ENCODE data around the gene ATF7IP2. TPM values are rescaled to one million over a fixed set of nuclear protein-coding genes. Genes with fewer than 3 reads are reported as not detected.
A peak's percentile ranks its signal among the peaks of the same experiment; 100 is the strongest.

The ATF7IP2 gene
- total RNA-seq, 1 donor from 2014 or later: 16.0 TPM

DNA sequence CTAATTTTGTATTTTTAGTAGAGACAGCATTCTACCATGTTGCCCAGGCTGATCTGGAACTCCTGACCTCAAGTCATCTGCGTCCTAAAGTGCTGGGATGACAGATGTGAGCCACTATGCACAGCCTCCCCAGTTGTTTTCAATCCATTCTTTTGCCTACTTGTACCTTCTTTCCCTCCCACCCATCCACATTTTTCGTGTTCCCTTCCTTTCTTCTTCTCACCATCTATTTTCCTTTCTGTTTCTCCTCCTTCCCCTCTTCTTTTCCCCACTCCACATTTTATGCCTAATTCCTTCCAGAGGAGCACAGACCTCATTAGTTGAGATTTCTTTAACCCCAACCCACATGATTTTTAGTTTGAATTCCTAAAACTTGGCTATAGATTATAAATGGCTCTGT is 94.3 kb downstream of the ATF7IP2 start:
- ATAC-seq (no peak), DNase-seq (no peak)
- H3K36me3 ChIP-seq: peaks cover 29% of the 10 kb centered on the region
- TF ChIP-seq, protein P1, sequence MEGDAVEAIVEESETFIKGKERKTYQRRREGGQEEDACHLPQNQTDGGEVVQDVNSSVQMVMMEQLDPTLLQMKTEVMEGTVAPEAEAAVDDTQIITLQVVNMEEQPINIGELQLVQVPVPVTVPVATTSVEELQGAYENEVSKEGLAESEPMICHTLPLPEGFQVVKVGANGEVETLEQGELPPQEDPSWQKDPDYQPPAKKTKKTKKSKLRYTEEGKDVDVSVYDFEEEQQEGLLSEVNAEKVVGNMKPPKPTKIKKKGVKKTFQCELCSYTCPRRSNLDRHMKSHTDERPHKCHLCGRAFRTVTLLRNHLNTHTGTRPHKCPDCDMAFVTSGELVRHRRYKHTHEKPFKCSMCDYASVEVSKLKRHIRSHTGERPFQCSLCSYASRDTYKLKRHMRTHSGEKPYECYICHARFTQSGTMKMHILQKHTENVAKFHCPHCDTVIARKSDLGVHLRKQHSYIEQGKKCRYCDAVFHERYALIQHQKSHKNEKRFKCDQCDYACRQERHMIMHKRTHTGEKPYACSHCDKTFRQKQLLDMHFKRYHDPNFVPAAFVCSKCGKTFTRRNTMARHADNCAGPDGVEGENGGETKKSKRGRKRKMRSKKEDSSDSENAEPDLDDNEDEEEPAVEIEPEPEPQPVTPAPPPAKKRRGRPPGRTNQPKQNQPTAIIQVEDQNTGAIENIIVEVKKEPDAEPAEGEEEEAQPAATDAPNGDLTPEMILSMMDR (IDR thresholded peaks at IDR 0.05): no peak
- H3K9me3 ChIP-seq: no peaks in the 10 kb centered on the region
- H3K27me3 ChIP-seq (ENCODE audit: low read depth): no peaks in the 10 kb centered on the region
- no peaks in the 10 kb centered on the region for H3K4me1 ChIP-seq
- intact Hi-C loops (cut with DNase I): no loop called here
- no peak overlapping the region for H3K4me3 ChIP-seq
- H3K27ac ChIP-seq: no peak overlapping the region

DNA sequence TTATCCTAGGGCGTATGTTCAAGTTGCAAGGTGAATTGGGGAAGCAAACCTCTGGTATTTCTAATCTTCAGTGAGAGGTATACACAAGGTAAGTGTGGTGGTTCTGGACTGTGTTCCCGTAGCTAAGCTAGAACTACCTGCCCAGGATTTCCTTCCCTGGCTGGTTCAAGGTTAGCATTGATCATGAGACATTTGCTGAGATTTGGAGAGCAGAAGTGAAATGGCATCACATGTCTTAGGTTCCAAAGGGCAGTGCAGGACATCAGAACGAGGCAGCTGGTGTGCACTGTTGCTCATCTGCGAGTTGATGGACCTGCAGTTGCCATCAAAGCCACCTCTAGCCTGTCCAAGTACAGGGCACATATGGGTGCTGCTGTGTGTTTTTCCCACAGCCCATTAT is 99.3 kb downstream of the ATF7IP2 start:
- H3K27me3 ChIP-seq (ENCODE audit: low read depth): no peaks in the 10 kb centered on the region
- H3K36me3 ChIP-seq: peaks cover 33% of the 10 kb centered on the region

DNA sequence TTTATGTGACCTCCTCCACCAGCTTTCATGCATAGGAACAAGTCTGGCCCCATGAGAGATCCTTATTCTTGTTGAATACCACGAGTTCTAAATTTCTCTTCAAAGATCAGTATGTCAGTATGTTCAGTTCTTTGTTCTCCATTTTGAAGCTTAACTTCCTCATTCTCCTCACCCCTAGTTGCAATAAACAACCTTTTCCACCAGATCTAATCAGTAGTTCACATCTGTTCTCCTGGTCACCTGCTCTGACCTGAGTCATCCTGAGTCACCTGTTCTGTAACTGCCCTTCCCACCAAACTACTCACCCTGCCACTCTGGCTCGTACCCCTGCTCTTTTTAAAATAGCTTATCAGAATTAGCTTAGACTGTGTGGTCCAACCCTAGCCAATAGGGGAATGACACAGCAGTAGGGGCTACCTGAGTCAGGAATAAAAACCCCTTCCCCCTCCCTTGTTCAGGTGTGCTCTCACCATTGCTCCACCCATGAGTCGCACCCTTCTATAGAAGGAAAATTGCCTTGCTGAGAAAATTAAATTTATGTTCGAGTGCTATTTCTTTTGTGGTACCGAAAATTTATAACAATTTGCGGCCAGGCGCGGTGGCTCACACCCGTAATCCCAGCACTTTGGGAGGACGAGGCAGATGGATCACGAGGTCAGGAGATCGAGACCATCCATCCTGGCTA is 100.0 kb downstream of the ATF7IP2 start:
- Histone ChIP-seq H3K9me3 (no peaks in the 10 kb centered on the region), H3K27me3 (ENCODE audit: low read depth) (no peaks in the 10 kb centered on the region), H3K36me3 (peaks cover 33% of the 10 kb centered on the region), H3K4me3 (no peak overlapping the region), H3K4me1 (no peaks in the 10 kb centered on the region), H3K27ac (no peak overlapping the region)
- ATAC-seq (peak in 1 of 2 donors; percentile 15), DNase-seq (no peak)
- intact Hi-C loops (cut with DNase I): no loop called here
- TF ChIP-seq, protein P1 (IDR thresholded peaks at IDR 0.05): no peak

More for the DNA sequence above, 99.3 kb downstream of the ATF7IP2 start:
- no peak overlapping the region for H3K4me3 ChIP-seq
- DNase-seq: no peak
- no peaks in the 10 kb centered on the region for H3K4me1 ChIP-seq
- H3K27ac ChIP-seq: no peak overlapping the region
- H3K9me3 ChIP-seq: no peaks in the 10 kb centered on the region
- TF ChIP-seq, protein P1 (IDR thresholded peaks at IDR 0.05): no peak
- no peak for ATAC-seq
- intact Hi-C loops (cut with DNase I): no loop called here

DNA sequence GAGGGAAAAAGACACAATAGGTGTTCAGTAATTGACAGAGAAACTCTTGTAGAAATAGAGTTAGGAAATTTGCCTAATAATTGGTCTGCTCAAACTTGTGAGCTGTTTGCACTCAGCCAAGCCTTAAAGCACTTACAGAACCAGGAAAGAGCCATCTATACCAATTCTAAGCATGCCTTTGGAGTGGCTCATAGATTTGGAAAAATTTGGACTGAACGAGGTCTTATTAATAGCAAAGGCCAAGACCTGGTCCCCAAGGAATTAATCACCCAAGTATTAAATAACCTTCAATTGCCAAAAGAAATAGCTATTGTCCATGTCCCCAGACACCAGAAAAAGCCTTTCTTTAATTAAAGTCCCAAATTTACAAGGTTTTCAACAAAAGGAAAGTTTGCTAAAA is 104.3 kb downstream of the ATF7IP2 start:
- H3K4me1 ChIP-seq: no peaks in the 10 kb centered on the region
- H3K9me3 ChIP-seq: peaks cover 4% of the 10 kb centered on the region
- H3K27ac ChIP-seq: no peak overlapping the region
- H3K36me3 ChIP-seq: peaks cover 4% of the 10 kb centered on the region
- DNase-seq (no peak), ATAC-seq (no peak)
- TF ChIP-seq, protein P1 (IDR thresholded peaks at IDR 0.05): no peak
- intact Hi-C loops (cut with DNase I): no loop called here
- no peaks in the 10 kb centered on the region for H3K27me3 ChIP-seq (ENCODE audit: low read depth)
- H3K4me3 ChIP-seq: no peak overlapping the region

DNA sequence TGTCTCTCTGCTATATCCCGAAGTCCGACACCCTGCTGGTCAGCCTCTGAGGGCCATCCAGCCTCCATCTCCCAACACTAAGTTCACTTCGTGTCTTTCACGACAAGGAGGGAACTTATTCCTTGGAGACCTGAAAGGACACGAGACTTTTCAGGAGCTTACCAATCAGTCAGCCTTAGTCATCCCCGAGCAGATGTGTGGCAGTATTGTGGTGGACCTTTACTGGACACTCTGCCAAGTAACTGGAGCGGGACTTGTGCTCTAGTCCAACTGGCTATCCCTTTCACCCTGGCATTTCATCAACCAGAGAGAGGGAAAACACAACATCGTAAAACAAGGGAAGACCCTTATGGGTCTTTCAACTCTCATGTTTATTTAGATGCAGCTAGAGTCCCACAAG is 107.4 kb downstream of the ATF7IP2 start:
- no peaks in the 10 kb centered on the region for H3K27me3 ChIP-seq (ENCODE audit: low read depth)
- intact Hi-C loops (cut with DNase I): no loop called here
- ATAC-seq: no peak
- peaks cover 16% of the 10 kb centered on the region for H3K36me3 ChIP-seq
- no peak overlapping the region for H3K27ac ChIP-seq
- DNase-seq: no peak
- H3K4me3 ChIP-seq: no peak overlapping the region
- no peaks in the 10 kb centered on the region for H3K4me1 ChIP-seq
- TF ChIP-seq, protein P1 (IDR thresholded peaks at IDR 0.05): no peak
- peaks cover 7% of the 10 kb centered on the region for H3K9me3 ChIP-seq
